ENCODE results near the gene FAM174B.

- TF ChIP-seq CTCF (conservative IDR thresholded peaks at IDR 0.05; ENCODE audit: low read depth in 2 of 2): no peak
- TF ChIP-seq, protein P1, sequence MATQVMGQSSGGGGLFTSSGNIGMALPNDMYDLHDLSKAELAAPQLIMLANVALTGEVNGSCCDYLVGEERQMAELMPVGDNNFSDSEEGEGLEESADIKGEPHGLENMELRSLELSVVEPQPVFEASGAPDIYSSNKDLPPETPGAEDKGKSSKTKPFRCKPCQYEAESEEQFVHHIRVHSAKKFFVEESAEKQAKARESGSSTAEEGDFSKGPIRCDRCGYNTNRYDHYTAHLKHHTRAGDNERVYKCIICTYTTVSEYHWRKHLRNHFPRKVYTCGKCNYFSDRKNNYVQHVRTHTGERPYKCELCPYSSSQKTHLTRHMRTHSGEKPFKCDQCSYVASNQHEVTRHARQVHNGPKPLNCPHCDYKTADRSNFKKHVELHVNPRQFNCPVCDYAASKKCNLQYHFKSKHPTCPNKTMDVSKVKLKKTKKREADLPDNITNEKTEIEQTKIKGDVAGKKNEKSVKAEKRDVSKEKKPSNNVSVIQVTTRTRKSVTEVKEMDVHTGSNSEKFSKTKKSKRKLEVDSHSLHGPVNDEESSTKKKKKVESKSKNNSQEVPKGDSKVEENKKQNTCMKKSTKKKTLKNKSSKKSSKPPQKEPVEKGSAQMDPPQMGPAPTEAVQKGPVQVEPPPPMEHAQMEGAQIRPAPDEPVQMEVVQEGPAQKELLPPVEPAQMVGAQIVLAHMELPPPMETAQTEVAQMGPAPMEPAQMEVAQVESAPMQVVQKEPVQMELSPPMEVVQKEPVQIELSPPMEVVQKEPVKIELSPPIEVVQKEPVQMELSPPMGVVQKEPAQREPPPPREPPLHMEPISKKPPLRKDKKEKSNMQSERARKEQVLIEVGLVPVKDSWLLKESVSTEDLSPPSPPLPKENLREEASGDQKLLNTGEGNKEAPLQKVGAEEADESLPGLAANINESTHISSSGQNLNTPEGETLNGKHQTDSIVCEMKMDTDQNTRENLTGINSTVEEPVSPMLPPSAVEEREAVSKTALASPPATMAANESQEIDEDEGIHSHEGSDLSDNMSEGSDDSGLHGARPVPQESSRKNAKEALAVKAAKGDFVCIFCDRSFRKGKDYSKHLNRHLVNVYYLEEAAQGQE (IDR thresholded peaks at IDR 0.05; ENCODE audit: unreplicated experiment): no peak
- no peak for TF ChIP-seq EZH2 (IDR thresholded peaks at IDR 0.05; ENCODE audit: low read depth, unreplicated experiment)
- no peak for TF ChIP-seq POLR2AphosphoS5 (IDR thresholded peaks at IDR 0.05; ENCODE audit: low read depth)
- no peak for TF ChIP-seq JUNB (IDR thresholded peaks at IDR 0.05; ENCODE audit: unreplicated experiment)
- no peak for TF ChIP-seq EZH2phosphoT487 (IDR thresholded peaks at IDR 0.05; ENCODE audit: unreplicated experiment)
- TF ChIP-seq CREB1 (CRISPR knock-in tag; IDR thresholded peaks at IDR 0.05; ENCODE audit: low read depth): no peak
These were observed 7.2 kb upstream of the FAM174B start for GRCh38 chr15:92662762-92663161.

Data from GM23338 (cell line).